Stimulated activated CD4-positive, alpha-beta T cell treated with anti-CD3 and anti-CD28 coated beads, Interleukin-2, amount 100 ng/mL, for 48 hours (primary cell): ENCODE data around the gene MAP2.
"Not testable (repeated sequence)": the region's sequence is repeated elsewhere in the genome, so short reads cannot be mapped to it uniquely, and the experiment has no call there.

Experiments used
- DNase-seq, 2 donors: peaks; one replicate each; pipeline ENCODE4 v3.0.0-alpha.2; 2020

The MAP2 gene

DNA sequence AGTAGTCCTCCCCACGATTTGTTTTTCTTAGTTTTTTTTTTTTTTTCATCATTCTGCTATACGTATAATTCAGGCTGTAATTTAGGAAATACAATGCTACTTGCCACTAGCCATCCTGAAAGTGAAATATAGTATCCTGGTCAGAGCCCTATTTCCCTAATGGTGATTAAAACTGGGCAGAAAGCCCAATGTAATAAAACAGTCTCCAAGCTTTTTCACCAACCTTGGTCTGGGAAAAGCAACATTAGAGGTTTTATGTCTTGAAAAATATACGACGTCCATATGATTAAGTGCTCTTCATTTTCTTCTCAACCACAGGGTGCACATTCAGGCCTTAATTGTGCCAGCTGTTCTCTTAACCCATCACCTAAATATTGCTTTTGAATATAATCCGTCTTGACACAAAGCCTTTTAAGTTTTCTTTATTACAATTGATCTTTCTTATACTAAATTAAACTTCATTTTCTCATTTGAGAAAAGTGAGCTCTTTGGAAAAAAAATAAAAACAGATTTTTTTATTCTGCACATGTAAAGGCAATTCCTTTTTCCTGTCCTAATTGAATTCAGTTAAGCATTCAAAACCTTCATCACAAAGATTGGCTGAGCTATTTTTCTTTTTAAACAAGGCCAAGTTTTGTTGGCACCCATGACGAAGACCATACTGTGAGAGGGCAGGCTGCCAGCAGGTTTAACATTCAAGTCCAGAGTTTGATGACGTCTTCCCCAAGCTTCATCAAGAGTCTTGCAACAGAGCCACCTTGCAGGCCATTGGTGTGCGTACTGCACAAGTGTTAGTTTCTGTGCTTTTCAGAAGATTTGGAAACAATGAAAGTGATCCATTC, 52.7 kb downstream of the MAP2 start:
- no peak for DNase-seq

DNA sequence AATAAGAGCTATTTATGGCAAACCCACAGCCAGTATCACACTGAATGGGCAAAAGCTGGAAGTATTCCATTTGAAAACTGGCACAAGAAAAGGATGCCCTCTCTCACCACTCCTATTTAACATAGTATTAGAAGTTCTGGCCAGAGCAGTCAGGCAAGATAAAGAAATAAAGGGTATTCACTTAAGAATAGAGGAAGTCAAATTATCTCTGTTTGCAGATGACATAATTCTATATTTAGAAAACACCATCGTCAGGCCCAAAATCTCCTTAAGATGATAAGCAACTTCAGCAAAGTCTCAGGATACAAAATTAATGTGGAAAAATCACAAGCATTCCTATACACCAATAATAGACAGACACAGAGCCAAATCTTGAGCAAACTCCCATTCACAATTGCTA, 68.4 kb downstream of the MAP2 start:
- not testable (repeated sequence) for DNase-seq

DNA sequence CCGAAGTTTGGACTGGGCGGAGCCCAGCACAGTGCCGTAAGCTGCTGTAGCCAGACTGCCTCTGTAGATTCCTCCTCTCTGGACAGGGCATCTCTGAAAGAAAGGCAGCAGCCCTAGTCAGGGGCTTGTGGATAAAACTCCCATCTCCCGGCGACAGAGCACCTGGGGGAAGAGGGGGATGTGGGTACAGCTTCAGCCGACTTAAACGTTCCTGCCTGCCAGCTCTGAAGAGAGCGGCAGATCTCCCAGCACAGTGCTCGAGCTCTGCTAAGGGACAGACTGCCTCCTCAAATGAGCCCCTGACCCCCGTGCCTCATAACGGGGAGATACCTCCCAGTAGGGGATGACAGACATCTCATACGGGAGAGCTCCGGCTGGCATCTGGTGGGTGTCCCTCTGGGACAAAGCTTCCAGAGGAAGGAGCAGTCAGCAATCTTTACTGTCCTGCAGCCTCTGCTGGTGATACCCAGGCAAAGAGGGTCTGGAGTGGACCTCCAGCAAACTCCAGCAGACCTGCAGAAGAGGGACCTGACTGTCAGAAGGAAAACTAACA, 71.3 kb downstream of the MAP2 start:
- DNase-seq = not testable (repeated sequence)

DNA sequence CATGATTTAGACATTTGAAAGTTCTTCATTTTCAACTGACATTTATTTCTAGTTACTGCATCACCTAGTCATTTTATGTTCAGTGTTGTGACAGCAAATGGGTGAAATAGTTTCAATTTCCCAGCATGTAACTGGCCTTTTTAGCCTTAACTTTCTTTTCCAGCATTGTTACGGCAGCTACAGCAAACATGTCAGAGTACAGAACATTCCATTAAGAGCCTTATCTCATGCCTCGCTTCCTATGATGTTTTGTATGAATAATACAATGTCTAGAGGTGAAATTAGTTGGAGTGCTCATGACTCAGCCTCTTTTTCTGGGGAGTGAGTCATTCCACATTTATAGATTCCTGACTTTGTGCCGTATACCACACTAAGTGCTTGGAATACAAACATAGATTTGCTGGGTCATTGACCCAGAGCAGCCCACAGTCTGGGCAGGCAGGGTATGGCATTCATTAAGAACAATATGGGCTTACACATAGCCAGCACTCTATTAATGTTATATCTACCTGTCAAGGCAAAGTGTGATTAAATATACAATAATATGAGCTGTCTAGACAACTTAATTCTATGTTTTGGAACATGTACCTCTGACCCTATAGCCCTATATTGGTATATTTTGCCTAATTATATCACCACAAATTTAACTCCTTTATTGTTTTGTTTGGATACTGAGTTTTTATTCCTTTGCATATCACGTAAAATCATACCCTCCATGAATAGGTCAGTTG, 72.2 kb downstream of the MAP2 start:
- DNase-seq = no peak

DNA sequence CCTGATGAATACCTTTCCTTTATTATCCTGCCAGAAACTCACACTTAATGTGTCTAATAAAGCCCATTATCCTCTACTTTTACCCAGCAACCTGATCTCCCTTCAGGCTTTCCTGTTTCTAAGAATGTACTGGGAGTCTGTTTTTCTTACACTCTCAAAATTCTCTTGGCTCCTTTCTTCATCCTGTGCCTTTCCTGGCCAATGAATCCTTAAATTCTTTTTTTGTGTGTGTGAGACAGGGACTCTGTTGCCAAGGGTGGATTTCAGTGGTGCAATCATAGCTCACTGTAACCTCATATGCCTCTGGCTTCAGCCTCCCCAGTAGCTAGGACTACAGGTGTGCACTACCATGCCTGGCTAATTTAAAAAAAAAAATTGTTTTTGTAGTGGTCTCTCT, 72.7 kb downstream of the MAP2 start:
- DNase-seq = no peak

DNA sequence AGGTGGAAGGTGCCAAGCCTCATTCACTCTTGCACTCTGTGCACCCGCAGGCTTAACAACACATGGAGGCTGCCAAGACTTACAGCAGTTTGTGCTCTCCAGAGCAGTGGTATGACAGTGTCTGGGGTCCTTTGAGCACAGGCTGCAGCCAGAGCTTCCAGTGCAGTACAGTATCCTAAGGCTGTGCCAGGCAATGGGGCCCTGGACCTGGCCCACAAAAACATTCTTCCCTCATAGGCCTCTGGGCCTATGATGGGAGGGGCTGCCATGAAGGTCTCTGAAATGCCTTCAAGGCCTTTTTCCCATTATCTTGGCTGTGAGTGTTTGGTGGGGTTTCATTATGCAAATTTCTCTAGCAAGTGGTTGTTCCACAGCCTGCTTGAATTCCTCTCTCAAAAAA, 74.8 kb downstream of the MAP2 start:
- DNase-seq = no peak

DNA sequence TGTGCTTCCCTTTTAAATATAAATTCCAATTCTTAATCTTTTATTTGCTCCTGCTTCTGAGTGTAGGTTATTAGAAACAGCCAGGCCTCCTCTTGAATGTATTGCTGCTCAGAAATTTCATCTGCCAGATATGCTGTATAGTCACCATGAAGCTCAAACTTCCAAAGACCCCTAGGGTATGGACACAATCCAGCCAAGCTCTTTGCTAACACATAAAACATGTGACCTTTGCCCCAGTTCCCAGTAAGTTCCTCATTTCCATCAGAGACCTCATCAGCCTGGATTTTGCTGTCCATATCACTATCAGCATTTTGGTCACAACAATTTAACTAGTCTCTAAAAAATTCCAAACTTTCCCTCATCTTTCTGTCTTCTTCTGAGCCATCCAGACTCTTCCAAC, 75.2 kb downstream of the MAP2 start:
- DNase-seq = no peak

DNA sequence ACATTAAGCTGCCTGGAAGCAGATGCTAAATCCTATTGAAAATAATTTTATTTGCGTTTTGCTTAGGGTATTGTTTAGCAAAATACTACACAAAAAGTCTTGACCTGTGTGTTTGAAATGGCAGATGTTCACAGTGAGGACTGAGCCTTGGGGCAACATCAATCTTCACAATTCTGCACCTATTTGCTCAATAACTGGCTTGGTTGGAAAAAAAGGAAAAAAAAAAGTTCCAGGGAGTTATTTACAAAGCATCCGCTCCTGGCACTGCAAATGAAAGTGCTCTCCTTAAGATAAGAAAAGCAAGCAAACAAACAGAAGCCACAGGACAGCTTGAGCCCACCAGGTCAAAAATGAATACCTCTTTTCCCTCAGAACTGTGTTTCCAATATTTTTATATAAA, 77.7 kb downstream of the MAP2 start:
- DNase-seq = no peak

DNA sequence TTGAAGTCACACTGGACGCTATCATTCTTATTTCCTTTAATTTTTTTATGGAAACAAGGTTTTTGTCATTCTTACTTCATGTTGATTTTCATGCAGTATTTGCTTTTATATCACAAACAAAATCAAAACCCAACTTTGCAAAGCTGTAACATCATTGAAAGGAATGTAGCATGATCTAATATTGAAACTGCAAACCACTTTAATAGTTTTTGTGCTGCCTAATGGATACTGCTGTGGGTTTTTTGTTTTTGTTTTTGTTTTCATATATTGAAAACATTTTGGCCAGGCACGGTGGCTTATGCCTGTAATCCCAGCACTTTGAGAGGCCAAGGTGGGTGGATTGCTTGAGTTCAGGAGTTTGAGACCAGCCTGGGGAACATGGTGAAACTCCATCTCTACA, 81.6 kb downstream of the MAP2 start:
- DNase-seq = no peak

DNA sequence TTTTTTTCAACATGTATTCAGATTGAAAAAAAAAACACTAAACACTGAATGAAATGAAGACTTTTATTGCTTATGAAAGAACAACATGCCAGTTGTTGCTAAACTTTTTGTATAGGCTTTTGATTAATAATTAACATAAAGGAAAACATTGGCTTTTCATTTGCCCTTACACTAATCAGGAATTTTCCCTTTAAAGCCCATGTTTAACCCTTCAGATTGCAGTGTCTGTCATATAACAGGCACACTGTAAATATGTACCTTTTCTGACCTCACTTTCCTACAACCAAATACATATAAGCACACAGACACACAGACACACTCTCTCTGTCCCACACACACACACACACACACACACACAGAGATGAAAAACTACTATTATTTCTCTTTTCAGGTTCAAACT, 84.4 kb downstream of the MAP2 start:
- no peak for DNase-seq

DNA sequence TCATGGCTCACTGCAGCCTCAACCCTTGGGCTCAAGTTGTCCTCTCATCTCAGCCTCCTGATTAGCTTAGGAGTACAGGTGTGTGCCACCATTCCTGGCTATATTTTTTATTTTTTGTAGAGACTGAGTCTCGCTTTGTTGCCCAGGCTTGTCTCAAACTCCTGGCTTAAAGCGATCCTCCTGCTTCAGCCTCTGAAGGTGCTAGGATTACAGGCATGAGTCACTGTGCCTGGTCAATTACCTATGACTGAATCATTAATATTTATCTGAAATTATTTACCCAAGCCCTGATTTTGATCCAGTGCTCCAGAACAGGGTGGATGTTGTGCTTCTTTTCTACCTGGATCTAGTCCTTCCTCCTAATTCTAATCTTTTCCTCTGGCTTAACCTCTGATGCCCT, 87.8 kb downstream of the MAP2 start:
- DNase-seq = no peak

DNA sequence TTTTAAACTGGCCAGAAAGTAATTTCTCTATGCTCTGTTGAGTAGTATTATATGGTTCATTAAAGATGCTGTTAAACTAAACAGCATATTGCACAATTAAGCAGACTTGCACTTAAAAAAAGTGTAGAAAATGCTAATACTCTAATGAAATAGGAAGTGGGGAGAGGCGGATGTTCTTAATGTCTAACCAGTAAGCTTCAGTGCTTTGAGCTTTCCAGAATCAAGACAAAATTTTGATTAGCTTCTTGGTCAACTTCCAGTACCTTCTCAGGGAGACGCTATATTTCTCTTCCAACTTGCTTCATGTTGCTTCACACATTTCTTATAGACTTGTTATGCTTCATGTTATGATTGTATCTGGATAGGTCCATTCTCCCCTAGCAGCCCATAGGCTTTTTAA, 89.1 kb downstream of the MAP2 start:
- DNase-seq = no peak

DNA sequence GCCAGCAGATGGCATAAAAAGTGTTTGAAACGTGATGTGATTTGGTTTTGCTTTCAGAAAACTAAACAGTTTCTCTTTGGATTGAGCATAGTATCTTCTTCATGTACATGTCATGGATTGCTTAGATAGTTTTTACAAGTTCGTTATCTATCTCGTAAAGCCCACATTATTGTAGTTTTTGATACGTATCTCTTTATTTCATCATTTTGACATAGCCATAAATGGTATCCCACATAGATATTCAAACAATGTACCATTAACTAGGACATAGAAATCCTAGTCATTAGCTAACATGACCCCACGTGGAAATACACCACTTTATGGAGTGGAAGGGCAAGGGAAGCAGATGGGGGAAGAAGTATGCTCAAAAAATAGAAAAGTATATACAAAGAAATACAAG, 93.6 kb downstream of the MAP2 start:
- DNase-seq = no peak

DNA sequence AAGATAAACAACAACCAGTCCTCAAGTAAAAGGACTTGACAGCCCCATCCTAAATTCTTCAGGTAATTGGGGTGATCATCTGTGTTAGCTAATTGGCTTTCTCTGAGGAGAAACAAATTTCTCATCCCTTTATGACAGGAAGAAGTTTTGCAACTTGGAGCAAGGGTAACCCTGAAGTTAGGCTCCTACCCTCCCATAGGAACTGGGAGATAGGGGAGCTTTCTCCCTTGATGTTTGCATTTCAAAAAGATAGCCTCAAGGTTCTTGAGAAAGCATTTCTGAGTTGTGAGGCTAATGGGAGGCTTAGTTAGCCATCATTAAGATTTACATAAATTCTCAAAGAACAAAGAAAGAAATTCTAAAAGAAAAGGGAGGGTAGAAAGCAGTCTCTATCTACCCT, 95.4 kb downstream of the MAP2 start:
- DNase-seq = no peak

DNA sequence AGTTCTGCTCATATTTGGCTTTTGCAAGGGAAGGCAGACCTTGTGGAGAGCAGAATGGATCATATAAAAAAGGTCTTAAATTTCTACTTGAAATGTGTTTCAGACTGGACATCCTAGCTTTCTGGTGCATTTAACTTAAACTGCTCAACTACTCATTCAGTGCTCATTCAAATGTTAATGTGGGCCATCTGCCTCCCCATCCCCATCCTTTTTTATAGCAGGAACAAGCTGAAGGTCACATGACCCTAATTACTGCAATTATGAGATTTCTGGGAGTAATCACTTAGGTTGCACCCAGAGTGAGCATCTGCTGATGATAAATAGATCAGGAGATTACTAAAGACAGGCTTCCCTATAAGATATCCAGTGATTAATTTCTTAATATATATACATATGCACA, 96.1 kb downstream of the MAP2 start:
- no peak for DNase-seq

DNA sequence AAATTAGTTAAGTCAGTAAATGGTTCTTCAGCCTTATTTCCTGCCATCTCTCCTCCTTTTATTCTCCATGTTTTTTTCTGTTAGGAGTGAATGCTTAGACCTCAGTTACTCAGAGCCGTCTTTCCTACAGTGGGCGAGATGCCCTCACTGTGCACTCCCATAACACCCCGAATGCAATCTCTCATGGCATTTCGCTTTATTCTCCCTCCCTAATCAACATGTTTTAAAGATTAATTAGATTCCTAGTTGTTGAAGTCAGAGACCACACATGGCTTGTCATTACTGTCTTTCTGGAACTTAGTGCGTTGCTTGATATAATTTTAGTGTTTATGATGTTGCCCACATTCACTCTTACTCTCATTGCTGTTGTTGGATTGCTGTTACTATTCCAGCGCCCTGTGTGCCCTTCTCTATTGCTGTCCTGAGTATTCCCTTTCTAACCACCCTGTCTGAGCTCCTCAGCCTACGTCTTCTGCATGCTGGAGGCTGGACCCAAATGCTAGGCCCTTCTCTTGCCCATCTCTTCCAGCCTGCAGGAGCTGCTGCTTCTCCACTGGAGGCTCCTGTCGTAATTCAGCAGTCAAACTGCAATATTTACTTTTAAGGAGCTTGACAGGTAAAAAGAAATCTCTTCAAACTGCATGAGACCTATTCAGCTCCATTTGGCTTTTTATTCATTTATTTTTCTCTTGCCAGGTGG, 99.3 kb downstream of the MAP2 start:
- DNase-seq = no peak

DNA sequence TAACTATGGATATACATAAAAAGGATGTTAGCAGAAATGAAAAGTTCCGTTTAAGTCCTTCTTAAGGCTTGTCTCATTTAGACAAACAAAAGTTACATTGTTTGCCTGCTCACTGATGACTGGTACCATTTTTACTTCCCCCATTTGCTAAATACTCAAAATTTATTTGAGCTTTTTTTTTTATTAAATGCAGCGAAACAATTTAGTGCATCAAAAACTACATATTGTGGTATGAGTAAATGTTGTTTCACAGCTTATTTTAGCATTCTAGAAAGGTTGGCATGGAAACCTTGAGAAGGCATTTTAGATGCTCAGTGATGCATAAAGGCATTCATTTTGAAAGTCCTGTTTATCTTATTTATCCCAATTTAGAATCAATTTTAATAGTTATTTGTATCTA, 100.0 kb downstream of the MAP2 start:
- no peak for DNase-seq

DNA sequence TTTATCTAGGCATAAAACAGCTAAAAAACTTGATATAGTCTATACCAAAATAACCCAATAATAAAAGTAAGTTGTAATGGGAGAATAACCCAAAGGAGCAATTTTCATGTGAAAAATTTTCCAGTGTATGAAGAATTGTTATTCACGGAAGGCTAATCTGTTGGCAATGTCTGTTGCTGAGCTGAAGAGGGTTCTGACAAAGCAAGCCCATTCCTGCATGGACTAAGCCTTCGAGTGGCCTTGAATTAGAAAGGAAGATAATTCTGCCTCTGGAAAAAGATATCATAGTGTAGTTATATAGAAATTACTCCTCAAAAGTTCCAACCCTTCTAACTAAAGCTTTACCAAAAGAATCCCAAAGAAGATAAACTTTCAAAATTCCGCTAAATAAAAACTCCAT, 101.5 kb downstream of the MAP2 start:
- no peak for DNase-seq

DNA sequence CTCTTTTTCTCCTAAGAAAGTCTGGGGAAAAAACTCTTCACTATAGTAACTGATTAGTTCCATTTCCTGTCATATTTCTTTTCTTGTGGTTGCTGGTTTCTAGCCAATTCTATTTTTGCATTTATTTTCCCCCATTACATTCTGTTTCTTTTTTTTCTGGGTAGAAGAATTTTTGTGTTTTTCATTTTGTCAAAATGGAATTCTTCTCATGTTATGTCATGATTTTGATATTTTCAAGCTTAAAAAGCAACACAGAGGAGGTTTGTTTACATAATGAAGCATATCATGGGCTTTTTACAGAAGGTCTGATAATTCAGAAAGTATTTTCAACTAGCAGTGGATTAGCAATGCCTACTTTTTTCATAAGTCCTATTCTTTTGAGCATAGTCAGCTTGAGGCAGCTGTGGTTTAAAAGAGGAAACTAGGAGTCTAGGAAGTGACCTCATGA, 102.0 kb downstream of the MAP2 start:
- no peak for DNase-seq

DNA sequence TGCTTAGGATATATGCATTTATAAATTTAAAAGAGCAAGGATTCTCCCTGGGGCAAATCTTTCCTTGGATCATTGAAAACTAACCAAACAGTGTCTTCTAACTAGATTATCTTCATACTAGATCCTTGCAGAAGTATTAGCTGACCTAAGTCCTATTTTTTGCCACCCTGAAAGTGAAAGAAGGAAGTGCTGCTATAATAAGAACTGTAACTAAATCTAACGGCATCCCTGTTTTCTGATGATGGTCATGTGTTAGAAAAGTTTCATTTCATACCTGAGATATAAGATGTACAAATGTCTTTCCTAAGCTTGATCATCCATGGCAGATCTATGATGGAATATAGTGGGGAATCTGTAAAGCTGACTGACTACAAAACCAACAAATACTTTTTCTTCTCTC, 102.7 kb downstream of the MAP2 start:
- no peak for DNase-seq

DNA sequence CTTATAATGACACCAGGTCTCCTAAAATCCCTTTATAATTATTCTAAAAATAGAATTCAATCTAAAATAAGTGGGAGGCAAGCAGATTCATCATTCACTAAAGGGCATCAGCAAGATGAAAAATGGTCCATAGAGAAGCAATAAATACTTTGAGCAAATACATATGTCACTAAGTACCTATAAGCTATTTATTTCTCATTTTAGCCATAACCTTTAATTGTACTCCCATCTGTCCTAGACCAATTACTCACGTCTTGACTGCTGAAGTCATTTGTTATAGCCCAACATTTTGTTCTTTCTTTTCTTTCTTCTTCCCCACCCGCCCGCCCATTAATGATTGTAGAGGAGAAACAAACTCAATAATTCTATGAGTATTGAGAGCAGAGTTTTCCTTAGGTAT, 105.7 kb downstream of the MAP2 start:
- no peak for DNase-seq

DNA sequence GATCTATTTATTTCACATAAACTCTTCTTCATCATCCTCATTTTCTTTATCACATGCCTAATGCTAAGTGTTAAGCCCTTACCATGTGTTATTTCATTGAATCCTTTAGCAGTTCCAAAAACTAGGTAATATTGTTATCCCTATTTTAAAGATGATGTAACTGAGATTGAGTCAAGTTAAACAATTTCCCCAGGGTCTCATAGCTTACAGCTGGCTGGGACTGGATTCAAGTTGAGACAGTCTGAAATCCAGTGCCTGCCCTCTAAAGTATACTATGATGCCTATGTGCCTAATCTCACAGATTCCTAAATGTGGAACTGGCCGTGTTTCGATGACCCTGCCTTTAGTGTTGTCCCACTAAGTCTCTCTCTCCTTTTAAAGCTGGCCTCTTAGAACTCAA, 108.5 kb downstream of the MAP2 start:
- no peak for DNase-seq

DNA sequence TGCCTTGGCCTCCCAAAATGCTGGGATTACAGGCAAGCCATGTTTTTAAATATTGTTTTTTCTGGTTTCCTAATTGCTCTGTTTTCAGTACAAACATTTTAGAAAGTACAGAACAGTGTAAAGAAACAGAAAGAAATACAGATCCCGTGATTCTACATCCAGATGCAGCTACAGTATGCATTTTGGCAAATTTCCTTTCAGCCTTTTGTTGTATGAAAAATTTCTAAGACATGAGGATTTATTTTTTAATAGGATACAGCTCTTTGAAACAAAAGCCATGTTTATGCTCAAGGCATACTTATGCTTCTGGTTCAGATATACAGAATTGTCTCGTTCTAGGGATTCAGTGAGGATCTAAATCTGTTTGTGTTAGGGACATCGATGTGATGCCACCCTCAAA, 109.5 kb downstream of the MAP2 start:
- no peak for DNase-seq

DNA sequence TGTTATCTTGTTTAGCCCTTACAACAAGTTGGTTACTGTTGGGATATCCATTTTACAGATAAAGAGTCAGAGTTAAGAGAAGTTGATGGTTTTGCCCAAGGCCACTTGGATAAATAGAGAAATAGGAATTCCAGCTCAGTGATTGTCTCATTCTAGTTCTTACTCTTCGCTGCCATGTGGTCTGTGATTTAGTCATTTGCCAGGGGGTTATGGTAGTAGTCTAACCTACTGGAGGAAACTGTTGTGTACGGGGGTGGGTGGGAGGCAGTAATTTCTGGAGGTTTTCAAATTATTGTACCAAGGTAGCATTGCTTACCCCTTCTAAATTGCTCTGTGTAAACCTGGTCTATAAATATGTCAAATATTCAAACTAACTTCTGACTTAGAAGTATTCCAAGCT, 110.4 kb downstream of the MAP2 start:
- no peak for DNase-seq
